DOHH2 (cell line): ENCODE results near the gene POLA2.

Experiments used
- H3F3A ChIP-seq: fragments of 200-600 bp; sonication (generic), shearing (Covaris generic); 2 replicates; pipeline ENCODE4 v1.6.0; 2016; ENCODE audit warnings: antibody characterized with exemption, mild to moderate bottlenecking; ENCODE audit not compliant: control insufficient read depth, insufficient read depth
- H3K27ac ChIP-seq: fragments of 200-600 bp; sonication (generic); 2 replicates; pipeline ENCODE4 v1.5.1; 2014; ENCODE audit warnings: low read depth, mild to moderate bottlenecking, low read length, moderate library complexity
- H3K27me3 ChIP-seq: fragments of 200-600 bp; sonication (generic); 2 replicates; pipeline ENCODE4 v1.6.1; 2014; ENCODE audit warnings: mild to moderate bottlenecking, low read length, mixed read lengths; ENCODE audit not compliant: control insufficient read depth
- H3K36me3 ChIP-seq: fragments of 200-600 bp; sonication (generic); 2 replicates; pipeline ENCODE4 v1.6.1; 2014; ENCODE audit warnings: mild to moderate bottlenecking, low read length, moderate library complexity, mixed read lengths; ENCODE audit not compliant: control insufficient read depth
- H3K4me1 ChIP-seq: fragments of 200-600 bp; sonication (generic); 2 replicates; pipeline ENCODE4 v1.6.1; 2014; ENCODE audit warnings: mild to moderate bottlenecking, low read length, mixed read lengths; ENCODE audit not compliant: control insufficient read depth
- H3K4me2 ChIP-seq: fragments of 200-600 bp; sonication (generic); 2 replicates; pipeline ENCODE4 v1.6.0; 2014; ENCODE audit warnings: mild to moderate bottlenecking, low read length, moderate library complexity
- H3K4me3 ChIP-seq: fragments of 200-600 bp; sonication (generic); 2 replicates; pipeline ENCODE4 v1.5.1; 2014; ENCODE audit warnings: mild to moderate bottlenecking, low read length, mixed read lengths
- H3K79me2 ChIP-seq: fragments of 200-600 bp; sonication (generic); 2 replicates; pipeline ENCODE4 v1.6.1; 2014; ENCODE audit warnings: mild to moderate bottlenecking, low read length, mixed read lengths; ENCODE audit not compliant: control insufficient read depth
- H3K9me2 ChIP-seq: fragments of 200-600 bp; sonication (generic); replicated peaks from 2 replicates; pipeline ENCODE4 v1.6.1; 2014; ENCODE audit warnings: mild to moderate bottlenecking, low read length, mixed read lengths; ENCODE audit not compliant: control insufficient read depth
- H3K9me3 ChIP-seq: fragments of 200-600 bp; sonication (generic); 2 replicates; pipeline ENCODE4 v1.6.1; 2014; ENCODE audit warnings: antibody characterized with exemption, low read length, mixed read lengths; ENCODE audit not compliant: control insufficient read depth, insufficient read depth
- H4K20me1 ChIP-seq: fragments of 200-600 bp; sonication (generic); 2 replicates; pipeline ENCODE4 v1.6.0; 2014; ENCODE audit warnings: low read depth, mild to moderate bottlenecking, antibody characterized with exemption, low read length, moderate library complexity; ENCODE audit not compliant: control insufficient read depth, insufficient read depth
- EZH2phosphoT487 ChIP-seq: fragments of 200-600 bp; sonication (generic); IDR thresholded peaks from 2 replicates; pipeline ENCODE4 v1.6.1; 2017; ENCODE audit warnings: borderline replicate concordance, mild to moderate bottlenecking, antibody characterized with exemption, low read length, moderate library complexity, mixed read lengths
- TF ChIP-seq, protein P1 (sequence below): fragments of 200-600 bp; sonication (generic); IDR thresholded peaks from one replicate; pipeline ENCODE4 v1.5.1; 2014; ENCODE audit warnings: antibody characterized with exemption, mild to moderate bottlenecking, low read depth, low read length; ENCODE audit not compliant: poor library complexity, severe bottlenecking

POLA2 gene

DNA sequence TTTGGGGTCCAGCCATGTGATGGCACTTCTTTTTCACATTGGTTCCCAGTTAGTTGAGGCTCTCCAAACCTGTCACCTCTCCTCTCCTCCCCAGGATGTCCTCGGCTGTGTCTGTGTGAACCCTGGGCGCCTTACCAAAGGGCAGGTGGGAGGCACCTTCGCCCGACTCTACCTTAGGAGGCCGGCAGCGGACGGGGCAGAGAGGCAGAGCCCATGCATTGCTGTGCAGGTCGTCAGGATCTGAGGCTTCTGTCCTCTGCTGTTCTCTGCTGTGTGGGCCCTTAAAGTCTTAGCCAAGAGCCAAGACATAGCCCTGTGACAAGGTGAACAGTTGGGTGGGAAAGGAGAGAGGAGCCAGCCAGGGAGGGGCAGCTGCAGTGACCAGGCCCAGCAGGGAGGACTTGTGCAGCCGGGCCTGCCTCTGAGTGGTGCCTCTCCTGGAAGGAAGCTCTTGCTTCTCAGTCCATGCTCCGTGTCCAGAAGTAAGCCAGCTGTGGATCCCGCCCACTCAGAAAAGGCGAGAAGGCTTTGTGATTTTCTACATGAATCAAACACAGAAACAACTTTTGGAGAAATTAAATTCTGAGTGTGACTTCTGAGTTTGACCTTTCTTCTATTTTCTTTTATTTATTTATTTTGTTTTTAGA is 35.4 kb downstream of the POLA2 start:
- no peak for TF ChIP-seq EZH2phosphoT487
- TF ChIP-seq, protein P1, sequence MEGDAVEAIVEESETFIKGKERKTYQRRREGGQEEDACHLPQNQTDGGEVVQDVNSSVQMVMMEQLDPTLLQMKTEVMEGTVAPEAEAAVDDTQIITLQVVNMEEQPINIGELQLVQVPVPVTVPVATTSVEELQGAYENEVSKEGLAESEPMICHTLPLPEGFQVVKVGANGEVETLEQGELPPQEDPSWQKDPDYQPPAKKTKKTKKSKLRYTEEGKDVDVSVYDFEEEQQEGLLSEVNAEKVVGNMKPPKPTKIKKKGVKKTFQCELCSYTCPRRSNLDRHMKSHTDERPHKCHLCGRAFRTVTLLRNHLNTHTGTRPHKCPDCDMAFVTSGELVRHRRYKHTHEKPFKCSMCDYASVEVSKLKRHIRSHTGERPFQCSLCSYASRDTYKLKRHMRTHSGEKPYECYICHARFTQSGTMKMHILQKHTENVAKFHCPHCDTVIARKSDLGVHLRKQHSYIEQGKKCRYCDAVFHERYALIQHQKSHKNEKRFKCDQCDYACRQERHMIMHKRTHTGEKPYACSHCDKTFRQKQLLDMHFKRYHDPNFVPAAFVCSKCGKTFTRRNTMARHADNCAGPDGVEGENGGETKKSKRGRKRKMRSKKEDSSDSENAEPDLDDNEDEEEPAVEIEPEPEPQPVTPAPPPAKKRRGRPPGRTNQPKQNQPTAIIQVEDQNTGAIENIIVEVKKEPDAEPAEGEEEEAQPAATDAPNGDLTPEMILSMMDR = no peak
- Histone ChIP-seq H3K9me2 (no peaks in the 10 kb centered on the region), H3K9me3 (no peaks in the 10 kb centered on the region), H3F3A (no peaks in the 10 kb centered on the region), H3K27me3 (no peaks in the 10 kb centered on the region), H3K36me3 (peaks cover 67% of the 10 kb centered on the region), H3K4me3 (no peak overlapping the region), H3K27ac (no peak overlapping the region), H4K20me1 (no peaks in the 10 kb centered on the region), H3K4me1 (no peaks in the 10 kb centered on the region), H3K79me2 (no peaks in the 10 kb centered on the region), H3K4me2 (no peak overlapping the region)

- Histone ChIP-seq H3K27me3 (no peaks in the 10 kb centered on the region), H3K79me2 (no peaks in the 10 kb centered on the region), H3K36me3 (peaks cover 57% of the 10 kb centered on the region), H3K9me2 (no peaks in the 10 kb centered on the region), H3F3A (no peaks in the 10 kb centered on the region), H3K4me3 (no peak overlapping the region), H3K9me3 (no peaks in the 10 kb centered on the region), H3K4me1 (no peaks in the 10 kb centered on the region), H3K4me2 (no peak overlapping the region), H4K20me1 (no peaks in the 10 kb centered on the region), H3K27ac (no peak overlapping the region)
- TF ChIP-seq, protein P1 = no peak
- no peak for TF ChIP-seq EZH2phosphoT487
These were observed 36.4 kb downstream of the POLA2 start for GRCh38 chr11:65298131-65298535.

- Histone ChIP-seq H3K9me2 (no peaks in the 10 kb centered on the region), H3K36me3 (peaks cover 57% of the 10 kb centered on the region), H3K79me2 (no peaks in the 10 kb centered on the region), H3K4me1 (no peaks in the 10 kb centered on the region), H3K4me3 (no peak overlapping the region), H3K27ac (no peak overlapping the region), H3K9me3 (no peaks in the 10 kb centered on the region), H4K20me1 (no peaks in the 10 kb centered on the region), H3K27me3 (no peaks in the 10 kb centered on the region), H3K4me2 (no peak overlapping the region), H3F3A (no peaks in the 10 kb centered on the region)
- no peak for TF ChIP-seq EZH2phosphoT487
- TF ChIP-seq, protein P1 = no peak
These were observed 37.0 kb downstream of the POLA2 start for GRCh38 chr11:65298655-65299179.
